ENCODE measurements around the gene ELF3. TPM values are rescaled to one million over a fixed set of nuclear protein-coding genes. Genes with fewer than 3 reads are reported as not detected.

The ELF3 gene
- total and polyA plus RNA-seq, 2 of the 13 experiments (the other 11 are each of a cell fraction or from before 2014, with no cell fraction given): 11.5 to 55.1 TPM

- TF ChIP-seq, protein P1, sequence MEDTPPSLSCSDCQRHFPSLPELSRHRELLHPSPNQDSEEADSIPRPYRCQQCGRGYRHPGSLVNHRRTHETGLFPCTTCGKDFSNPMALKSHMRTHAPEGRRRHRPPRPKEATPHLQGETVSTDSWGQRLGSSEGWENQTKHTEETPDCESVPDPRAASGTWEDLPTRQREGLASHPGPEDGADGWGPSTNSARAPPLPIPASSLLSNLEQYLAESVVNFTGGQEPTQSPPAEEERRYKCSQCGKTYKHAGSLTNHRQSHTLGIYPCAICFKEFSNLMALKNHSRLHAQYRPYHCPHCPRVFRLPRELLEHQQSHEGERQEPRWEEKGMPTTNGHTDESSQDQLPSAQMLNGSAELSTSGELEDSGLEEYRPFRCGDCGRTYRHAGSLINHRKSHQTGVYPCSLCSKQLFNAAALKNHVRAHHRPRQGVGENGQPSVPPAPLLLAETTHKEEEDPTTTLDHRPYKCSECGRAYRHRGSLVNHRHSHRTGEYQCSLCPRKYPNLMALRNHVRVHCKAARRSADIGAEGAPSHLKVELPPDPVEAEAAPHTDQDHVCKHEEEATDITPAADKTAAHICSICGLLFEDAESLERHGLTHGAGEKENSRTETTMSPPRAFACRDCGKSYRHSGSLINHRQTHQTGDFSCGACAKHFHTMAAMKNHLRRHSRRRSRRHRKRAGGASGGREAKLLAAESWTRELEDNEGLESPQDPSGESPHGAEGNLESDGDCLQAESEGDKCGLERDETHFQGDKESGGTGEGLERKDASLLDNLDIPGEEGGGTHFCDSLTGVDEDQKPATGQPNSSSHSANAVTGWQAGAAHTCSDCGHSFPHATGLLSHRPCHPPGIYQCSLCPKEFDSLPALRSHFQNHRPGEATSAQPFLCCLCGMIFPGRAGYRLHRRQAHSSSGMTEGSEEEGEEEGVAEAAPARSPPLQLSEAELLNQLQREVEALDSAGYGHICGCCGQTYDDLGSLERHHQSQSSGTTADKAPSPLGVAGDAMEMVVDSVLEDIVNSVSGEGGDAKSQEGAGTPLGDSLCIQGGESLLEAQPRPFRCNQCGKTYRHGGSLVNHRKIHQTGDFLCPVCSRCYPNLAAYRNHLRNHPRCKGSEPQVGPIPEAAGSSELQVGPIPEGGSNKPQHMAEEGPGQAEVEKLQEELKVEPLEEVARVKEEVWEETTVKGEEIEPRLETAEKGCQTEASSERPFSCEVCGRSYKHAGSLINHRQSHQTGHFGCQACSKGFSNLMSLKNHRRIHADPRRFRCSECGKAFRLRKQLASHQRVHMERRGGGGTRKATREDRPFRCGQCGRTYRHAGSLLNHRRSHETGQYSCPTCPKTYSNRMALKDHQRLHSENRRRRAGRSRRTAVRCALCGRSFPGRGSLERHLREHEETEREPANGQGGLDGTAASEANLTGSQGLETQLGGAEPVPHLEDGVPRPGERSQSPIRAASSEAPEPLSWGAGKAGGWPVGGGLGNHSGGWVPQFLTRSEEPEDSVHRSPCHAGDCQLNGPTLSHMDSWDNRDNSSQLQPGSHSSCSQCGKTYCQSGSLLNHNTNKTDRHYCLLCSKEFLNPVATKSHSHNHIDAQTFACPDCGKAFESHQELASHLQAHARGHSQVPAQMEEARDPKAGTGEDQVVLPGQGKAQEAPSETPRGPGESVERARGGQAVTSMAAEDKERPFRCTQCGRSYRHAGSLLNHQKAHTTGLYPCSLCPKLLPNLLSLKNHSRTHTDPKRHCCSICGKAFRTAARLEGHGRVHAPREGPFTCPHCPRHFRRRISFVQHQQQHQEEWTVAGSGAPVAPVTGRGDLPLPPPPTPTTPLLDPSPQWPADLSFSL (CRISPR knock-in tag; IDR thresholded peaks at IDR 0.05): no peak
- TF ChIP-seq NR2F6 (IDR thresholded peaks at IDR 0.05): no peak
- peak; percentile 77 for TF ChIP-seq NR2F6 (CRISPR knock-in tag; IDR thresholded peaks at IDR 0.05)
- TF ChIP-seq ZNF281 (CRISPR knock-in tag; IDR thresholded peaks at IDR 0.05; ENCODE audit: borderline replicate concordance): peak; percentile 46; the same call in 1 of the 2 replicates
- no peak for TF ChIP-seq ATF3 (CRISPR knock-in tag; IDR thresholded peaks at IDR 0.05)
- peak; percentile 97 for TF ChIP-seq RARA (CRISPR knock-in tag; IDR thresholded peaks at IDR 0.05)
- no peak for TF ChIP-seq FOXA1 (IDR thresholded peaks at IDR 0.05)
- TF ChIP-seq FOXA1 (CRISPR knock-in tag; IDR thresholded peaks at IDR 0.05): peak; percentile 61
- no peak for TF ChIP-seq ZNF292 (CRISPR knock-in tag; IDR thresholded peaks at IDR 0.05; ENCODE audit: borderline replicate concordance, low read depth)
- TF ChIP-seq ZNF329 (CRISPR knock-in tag; IDR thresholded peaks at IDR 0.05; ENCODE audit: low read depth): no peak
- TF ChIP-seq ZKSCAN8 (CRISPR knock-in tag; IDR thresholded peaks at IDR 0.05; ENCODE audit: borderline replicate concordance): peak; percentile 59; the same call in 1 of the 2 replicates
- TF ChIP-seq PPARG (CRISPR knock-in tag; conservative IDR thresholded peaks at IDR 0.05): peak; percentile 58; the same call in 1 of the 2 replicates
- peak; percentile 74; the same call in 1 of the 2 replicates for TF ChIP-seq NFKBIZ (CRISPR knock-in tag; IDR thresholded peaks at IDR 0.05)
- TF ChIP-seq RFX3 (CRISPR knock-in tag; IDR thresholded peaks at IDR 0.05): no peak
- TF ChIP-seq ZFP90 (CRISPR knock-in tag; IDR thresholded peaks at IDR 0.05; ENCODE audit: borderline replicate concordance): no peak
- no peak for TF ChIP-seq MAFK (conservative IDR thresholded peaks at IDR 0.05 in 1 of 2, IDR thresholded peaks at IDR 0.05 in 1 of 2; ENCODE audit: low read length in 2 of 2)
- TF ChIP-seq, protein P2, sequence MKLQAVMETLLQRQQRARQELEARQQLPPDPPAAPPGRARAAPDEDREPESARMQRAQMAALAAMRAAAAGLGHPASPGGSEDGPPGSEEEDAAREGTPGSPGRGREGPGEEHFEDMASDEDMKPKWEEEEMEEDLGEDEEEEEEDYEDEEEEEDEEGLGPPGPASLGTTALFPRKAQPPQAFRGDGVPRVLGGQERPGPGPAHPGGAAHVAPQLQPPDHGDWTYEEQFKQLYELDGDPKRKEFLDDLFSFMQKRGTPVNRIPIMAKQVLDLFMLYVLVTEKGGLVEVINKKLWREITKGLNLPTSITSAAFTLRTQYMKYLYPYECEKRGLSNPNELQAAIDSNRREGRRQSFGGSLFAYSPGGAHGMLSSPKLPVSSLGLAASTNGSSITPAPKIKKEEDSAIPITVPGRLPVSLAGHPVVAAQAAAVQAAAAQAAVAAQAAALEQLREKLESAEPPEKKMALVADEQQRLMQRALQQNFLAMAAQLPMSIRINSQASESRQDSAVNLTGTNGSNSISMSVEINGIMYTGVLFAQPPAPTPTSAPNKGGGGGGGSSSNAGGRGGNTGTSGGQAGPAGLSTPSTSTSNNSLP (IDR thresholded peaks at IDR 0.05; ENCODE audit: low read depth, low read length): no peak
- no peak for TF ChIP-seq ZNF670 (CRISPR knock-in tag; IDR thresholded peaks at IDR 0.05; ENCODE audit: borderline replicate concordance)
- TF ChIP-seq ZIK1 (CRISPR knock-in tag; IDR thresholded peaks at IDR 0.05; ENCODE audit: borderline replicate concordance, low read depth): no peak
- no peak for TF ChIP-seq ARHGAP35 (CRISPR knock-in tag; IDR thresholded peaks at IDR 0.05; ENCODE audit: borderline replicate concordance)
Measured at GRCh38 chr1:202046227-202046626, 35.8 kb downstream of the ELF3 start (continued).
